NCI-H1105 (cell line): ENCODE data around the gene PCDHB5.
"Not testable (repeated sequence)": the region's sequence is repeated elsewhere in the genome, so short reads cannot be mapped to it uniquely, and the experiment has no call there.

ENCODE experiments used
- DNase-seq: peaks from one replicate; lab custom pipeline; 2025; lab: John Stamatoyannopoulos, UW

Gene PCDHB5

GRCh38 chr5:141152096-141152495, 17.1 kb downstream of the PCDHB5 start:
- not testable (repeated sequence) for DNase-seq

DNA sequence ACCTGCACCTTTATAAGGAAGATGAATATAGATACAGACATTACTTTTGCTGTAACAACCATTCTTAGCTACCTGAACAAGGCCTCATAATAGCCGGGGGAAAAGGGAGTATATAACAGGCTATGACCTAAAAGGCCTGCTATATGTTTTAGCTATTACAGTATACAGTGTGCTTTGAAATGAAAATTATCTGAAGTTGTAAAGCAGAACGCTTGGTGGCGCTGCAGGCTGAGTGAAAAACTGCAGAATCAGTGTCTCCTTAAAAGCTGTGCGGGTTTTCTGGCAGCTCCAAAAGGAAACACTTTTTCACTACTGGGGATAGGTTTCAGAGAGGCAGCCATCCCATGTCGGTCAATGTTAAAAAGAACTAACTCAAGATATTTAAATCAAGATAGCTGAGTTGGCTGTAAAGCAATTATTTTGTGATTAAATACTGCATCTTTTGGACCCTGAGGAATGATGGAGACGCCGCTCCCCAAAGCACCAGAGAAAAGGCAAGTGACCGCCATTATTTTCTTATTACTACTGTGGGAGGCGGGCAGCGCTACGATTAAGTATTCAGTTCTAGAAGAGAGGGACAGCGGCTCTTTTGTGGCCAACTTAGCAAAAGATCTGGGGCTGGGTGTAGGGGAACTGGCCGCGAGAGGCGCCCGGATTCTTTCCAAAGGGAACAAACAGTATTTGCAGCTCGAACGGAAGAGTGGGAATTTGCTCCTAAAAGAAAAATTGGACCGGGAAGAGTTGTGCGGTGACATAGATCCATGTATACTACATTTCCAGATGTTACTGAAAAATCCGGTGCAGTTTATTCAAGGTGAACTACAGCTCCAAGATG, 20.8 kb downstream of the PCDHB5 start:
- no peak for DNase-seq

DNA sequence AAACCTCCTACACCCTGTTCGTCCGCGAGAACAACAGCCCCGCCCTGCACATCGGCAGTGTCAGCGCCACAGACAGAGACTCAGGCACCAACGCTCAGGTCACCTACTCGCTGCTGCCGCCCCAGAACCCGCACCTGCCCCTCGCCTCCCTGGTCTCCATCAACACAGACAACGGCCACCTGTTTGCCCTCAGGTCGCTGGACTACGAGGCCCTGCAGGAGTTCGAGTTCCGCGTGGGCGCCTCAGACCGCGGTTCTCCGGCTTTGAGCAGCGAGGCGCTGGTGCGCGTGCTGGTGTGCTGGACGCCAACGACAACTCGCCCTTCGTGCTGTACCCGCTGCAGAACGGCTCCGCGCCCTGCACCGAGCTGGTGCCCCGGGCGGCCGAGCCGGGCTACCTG, 22.4 kb downstream of the PCDHB5 start:
- DNase-seq = not testable (repeated sequence)

DNA sequence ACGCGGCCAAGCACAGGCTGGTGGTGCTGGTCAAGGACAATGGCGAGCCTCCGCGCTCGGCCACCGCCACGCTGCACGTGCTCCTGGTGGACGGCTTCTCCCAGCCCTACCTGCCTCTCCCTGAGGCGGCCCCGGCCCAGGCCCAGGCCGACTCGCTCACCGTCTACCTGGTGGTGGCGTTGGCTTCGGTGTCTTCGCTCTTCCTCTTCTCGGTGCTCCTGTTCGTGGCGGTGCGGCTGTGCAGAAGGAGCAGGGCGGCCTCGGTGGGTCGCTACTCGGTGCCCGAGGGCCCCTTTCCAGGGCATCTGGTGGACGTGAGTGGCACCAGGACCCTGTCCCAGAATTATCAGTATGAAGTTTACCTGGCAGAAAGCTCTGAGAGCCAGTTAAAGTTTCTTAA, 22.9 kb downstream of the PCDHB5 start:
- not testable (repeated sequence) for DNase-seq

DNA sequence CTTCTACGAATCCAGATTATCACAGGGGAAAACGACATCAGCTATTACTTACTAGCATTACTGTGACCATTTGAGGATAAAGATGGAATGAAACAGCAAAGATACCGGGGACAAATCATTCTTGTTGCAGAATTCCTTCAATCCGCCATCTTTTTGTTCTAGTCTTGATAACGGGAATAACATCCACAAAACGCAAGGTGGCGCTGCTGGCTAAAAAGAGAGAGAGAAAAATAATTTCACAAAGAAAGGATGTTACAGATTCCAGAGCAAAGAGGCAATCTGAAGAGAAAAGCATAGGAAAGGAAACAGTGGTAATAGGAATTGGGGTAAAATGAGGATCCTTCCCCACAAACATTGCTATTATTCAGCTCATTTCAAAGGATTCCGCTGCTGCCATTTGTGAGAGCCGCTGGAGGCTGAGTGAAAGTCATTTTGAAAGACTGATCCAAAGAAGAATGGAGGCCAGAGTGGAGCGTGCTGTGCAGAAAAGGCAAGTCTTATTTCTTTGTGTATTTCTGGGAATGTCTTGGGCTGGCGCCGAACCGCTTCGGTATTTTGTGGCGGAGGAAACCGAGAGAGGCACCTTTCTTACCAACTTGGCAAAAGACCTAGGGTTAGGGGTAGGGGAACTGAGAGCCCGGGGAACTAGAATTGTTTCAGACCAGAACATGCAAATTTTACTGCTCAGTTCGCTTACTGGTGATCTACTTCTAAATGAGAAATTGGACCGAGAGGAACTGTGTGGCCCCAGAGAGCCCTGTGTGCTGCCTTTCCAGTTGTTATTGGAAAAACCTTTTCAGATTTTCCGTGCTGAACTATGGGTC, 37.6 kb downstream of the PCDHB5 start, which contains the start of gene PCDHB7:
Gene PCDHB7 (plus strand): TSS at position 264 of the 824 bp plus-strand sequence. CDS start 192 bp downstream, at position 456.
- no peak for DNase-seq

DNA sequence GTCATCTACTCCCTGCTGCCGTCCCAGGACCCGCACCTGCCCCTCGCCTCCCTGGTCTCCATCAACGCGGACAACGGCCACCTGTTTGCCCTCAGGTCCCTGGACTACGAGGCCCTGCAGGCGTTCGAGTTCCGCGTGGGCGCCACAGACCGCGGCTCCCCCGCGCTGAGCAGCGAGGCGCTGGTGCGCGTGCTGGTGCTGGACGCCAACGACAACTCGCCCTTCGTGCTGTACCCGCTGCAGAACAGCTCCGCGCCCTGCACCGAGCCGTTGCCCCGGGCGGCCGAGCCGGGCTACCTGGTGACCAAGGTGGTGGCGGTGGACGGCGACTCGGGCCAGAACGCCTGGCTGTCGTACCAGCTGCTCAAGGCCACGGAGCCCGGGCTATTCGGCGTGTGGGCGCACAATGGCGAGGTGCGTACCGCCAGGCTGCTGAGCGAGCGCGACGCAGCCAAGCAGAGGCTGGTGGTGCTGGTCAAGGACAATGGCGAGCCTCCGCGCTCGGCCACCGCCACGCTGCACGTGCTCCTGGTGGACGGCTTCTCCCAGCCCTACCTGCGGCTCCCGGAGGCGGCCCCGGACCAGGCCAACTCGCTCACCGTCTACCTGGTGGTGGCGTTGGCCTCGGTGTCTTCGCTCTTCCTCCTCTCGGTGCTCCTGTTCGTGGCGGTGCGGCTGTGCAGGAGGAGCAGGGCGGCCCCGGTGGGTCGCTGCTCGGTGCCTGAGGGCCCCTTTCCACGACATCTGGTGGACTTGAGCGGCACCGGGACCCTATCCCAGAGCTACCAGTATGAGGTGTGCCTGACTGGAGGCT, 39.5 kb downstream of the PCDHB5 start:
- DNase-seq = not testable (repeated sequence)

DNA sequence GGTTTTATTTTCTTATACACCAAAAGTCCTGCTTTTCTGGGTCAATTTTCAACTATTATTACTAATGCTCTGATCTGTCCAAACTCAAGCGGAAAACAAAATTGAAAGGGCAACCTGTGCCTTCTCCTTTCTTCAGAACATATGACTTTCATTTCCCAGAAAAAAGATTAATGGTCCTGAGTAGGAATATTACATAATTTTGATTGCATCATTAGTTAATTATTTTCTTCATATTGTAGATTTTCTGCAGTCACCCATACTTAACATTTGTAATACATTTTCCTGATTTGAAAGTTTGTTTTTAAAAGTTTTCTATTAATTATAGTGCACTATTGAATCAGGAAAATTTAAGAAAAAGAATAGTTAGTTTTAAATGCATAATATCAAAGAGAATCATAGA, 40.9 kb downstream of the PCDHB5 start:
- DNase-seq = no peak

DNA sequence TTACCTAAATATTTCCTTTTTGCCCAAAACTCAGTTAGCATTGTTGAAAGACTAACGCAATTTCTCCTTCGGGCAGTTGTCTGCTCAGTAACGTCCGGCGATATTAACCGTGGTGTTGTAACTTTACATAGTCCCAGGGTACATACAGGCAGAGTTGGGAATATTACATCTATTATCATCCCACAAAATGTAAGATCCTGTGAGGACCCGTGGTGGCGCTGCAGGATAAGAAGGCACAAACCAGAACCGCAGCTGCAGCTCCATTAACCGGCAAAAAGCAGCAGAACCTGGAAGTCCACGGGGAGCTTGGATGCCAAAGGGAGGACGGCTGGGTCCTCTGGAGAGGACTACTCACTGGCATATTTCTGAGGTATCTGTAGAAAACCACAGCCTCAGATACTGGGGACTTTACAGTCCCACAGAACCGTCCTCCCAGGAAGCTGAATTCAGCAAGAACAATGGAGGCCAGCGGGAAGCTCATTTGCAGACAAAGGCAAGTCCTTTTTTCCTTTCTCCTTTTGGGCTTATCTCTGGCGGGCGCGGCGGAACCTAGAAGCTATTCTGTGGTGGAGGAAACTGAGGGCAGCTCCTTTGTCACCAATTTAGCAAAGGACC, 42.7 kb downstream of the PCDHB5 start, which contains the start of gene PCDHB8:
Gene PCDHB8 (plus strand): TSS at position 214 of the 615 bp plus-strand sequence. CDS start 245 bp downstream, at position 459.
- DNase-seq = not testable (repeated sequence)

- not testable (repeated sequence) for DNase-seq
Observed at GRCh38 chr5:141179371-141179770, 44.4 kb downstream of the PCDHB5 start.

DNA sequence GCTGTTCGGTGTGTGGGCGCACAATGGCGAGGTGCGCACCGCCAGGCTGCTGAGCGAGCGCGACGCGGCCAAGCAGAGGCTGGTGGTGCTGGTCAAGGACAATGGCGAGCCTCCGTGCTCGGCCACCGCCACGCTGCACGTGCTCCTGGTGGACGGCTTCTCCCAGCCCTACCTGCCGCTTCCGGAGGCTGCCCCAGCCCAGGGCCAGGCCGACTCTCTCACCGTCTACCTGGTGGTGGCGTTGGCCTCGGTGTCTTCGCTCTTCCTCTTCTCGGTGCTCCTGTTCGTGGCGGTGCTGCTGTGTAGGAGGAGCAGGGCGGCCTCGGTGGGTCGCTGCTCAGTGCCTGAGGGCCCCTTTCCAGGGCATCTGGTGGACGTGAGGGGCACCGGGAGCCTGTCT, 44.9 kb downstream of the PCDHB5 start:
- DNase-seq = not testable (repeated sequence)

GRCh38 chr5:141180313-141180712, 45.3 kb downstream of the PCDHB5 start:
- DNase-seq = no peak

DNA sequence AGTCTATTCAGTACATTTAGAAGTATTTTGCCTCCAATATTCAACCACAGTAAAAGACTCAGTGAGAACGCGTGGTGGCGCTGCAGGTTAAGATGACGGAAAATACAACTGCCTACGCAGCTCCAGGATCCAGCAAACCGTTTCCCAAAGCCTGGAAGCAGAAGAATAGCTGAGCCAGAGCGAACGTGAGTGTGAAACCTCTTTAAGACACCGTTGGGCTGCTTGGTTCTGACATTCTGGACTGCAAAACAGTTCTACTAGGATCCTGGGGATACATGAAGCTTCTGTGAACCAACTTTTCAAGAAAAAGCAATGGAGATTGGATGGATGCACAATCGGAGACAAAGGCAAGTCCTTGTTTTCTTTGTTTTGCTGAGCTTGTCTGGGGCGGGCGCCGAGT, 47.2 kb downstream of the PCDHB5 start, which contains the start of gene PCDHB16:
Gene PCDHB16 (plus strand): TSS at position 140 of the 400 bp plus-strand sequence. CDS start 173 bp downstream, at position 313.
- no peak for DNase-seq

- DNase-seq = not testable (repeated sequence)
Observed at GRCh38 chr5:141184117-141184855, 49.3 kb downstream of the PCDHB5 start.

- DNase-seq = no peak
Observed at GRCh38 chr5:141186897-141187512, 52.0 kb downstream of the PCDHB5 start, which contains the start of gene PCDHB9. Gene PCDHB9 (plus strand): TSS chr5:141187161. CDS start chr5:141187319, 158 bp downstream.
